ENCODE data around the gene UST.

Gene UST

GRCh38 chr6:148829415-148830101, 82.7 kb downstream of the UST start:
- TF ChIP-seq ZFX (IDR thresholded peaks at IDR 0.05; ENCODE audit: borderline replicate concordance): no peak
- TF ChIP-seq, protein P1, sequence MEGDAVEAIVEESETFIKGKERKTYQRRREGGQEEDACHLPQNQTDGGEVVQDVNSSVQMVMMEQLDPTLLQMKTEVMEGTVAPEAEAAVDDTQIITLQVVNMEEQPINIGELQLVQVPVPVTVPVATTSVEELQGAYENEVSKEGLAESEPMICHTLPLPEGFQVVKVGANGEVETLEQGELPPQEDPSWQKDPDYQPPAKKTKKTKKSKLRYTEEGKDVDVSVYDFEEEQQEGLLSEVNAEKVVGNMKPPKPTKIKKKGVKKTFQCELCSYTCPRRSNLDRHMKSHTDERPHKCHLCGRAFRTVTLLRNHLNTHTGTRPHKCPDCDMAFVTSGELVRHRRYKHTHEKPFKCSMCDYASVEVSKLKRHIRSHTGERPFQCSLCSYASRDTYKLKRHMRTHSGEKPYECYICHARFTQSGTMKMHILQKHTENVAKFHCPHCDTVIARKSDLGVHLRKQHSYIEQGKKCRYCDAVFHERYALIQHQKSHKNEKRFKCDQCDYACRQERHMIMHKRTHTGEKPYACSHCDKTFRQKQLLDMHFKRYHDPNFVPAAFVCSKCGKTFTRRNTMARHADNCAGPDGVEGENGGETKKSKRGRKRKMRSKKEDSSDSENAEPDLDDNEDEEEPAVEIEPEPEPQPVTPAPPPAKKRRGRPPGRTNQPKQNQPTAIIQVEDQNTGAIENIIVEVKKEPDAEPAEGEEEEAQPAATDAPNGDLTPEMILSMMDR (IDR thresholded peaks at IDR 0.05): no peak
- H3K27ac ChIP-seq: no peak overlapping the region

DNA sequence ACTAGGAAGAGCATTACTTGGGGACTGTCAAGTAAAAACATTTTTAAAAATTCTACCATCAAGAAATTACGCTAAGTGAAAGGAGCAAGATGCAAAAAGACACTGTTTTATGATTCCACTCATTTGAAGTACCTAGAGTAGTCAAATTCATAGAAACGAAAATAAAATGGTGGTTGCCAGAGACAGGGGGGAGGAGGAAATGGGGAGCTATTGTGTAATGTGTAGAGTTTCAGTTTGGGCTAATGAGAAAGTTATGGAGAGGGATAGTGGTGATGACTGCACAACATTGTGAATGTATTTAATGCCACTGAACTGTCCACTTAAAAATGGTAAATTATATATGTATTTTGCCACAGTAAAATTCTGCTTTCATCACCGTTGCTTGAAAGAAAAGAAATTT, 83.8 kb downstream of the UST start:
- TF ChIP-seq ZFX (IDR thresholded peaks at IDR 0.05; ENCODE audit: borderline replicate concordance): no peak
- TF ChIP-seq, protein P1 (IDR thresholded peaks at IDR 0.05): no peak
- H3K27ac ChIP-seq: no peak overlapping the region

GRCh38 chr6:148831064-148831463, 84.2 kb downstream of the UST start:
- TF ChIP-seq, protein P1 (IDR thresholded peaks at IDR 0.05): no peak
- no peak for TF ChIP-seq ZFX (IDR thresholded peaks at IDR 0.05; ENCODE audit: borderline replicate concordance)
- no peak overlapping the region for H3K27ac ChIP-seq

- no peak overlapping the region for H3K27ac ChIP-seq
These were observed 84.7 kb downstream of the UST start for GRCh38 chr6:148831531-148831930.

GRCh38 chr6:148835920-148836441, 89.2 kb downstream of the UST start:
- TF ChIP-seq, protein P1 (IDR thresholded peaks at IDR 0.05): no peak
- TF ChIP-seq ZFX (IDR thresholded peaks at IDR 0.05; ENCODE audit: borderline replicate concordance): no peak
- H3K27ac ChIP-seq: no peak overlapping the region

More at GRCh38 chr6:148831531-148831930, 84.7 kb downstream of the UST start:
- no peak for TF ChIP-seq ZFX (IDR thresholded peaks at IDR 0.05; ENCODE audit: borderline replicate concordance)
- TF ChIP-seq, protein P1 (IDR thresholded peaks at IDR 0.05): no peak

GRCh38 chr6:148836751-148837150, 89.9 kb downstream of the UST start:
- TF ChIP-seq, protein P1 (IDR thresholded peaks at IDR 0.05): no peak
- TF ChIP-seq ZFX (IDR thresholded peaks at IDR 0.05; ENCODE audit: borderline replicate concordance): no peak
- H3K27ac ChIP-seq: no peak overlapping the region

DNA sequence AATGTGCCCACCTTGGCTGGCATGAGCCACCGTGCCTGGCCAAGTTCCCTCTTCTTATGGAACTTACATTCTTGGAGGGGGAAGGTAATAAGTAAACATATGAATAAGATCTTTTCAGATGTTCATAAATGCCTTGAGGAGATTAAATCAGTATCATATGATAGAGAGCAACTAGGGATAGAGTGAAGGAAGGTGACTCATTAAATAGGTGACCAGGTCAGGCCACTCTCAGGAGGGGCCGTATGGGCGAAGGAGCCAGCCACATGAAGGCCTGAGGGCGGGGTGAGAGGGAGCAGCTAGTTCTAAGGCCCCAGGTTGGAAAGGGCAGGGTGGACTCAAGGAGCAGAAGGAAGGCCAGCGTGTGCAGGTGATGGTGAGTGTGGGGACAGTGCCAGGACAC, 91.1 kb downstream of the UST start:
- no peak for TF ChIP-seq ZFX (IDR thresholded peaks at IDR 0.05; ENCODE audit: borderline replicate concordance)
- TF ChIP-seq, protein P1 (IDR thresholded peaks at IDR 0.05): no peak
- no peak overlapping the region for H3K27ac ChIP-seq
